Measurements from ENCODE around the gene C10orf67. TPM values are rescaled to one million over a fixed set of nuclear protein-coding genes. Genes with fewer than 3 reads are reported as not detected.
"Not testable (repeated sequence)": the region's sequence is repeated elsewhere in the genome, so short reads cannot be mapped to it uniquely, and the experiment has no call there.

Gene C10orf67
- total RNA-seq, result 0.08 TPM

DNA sequence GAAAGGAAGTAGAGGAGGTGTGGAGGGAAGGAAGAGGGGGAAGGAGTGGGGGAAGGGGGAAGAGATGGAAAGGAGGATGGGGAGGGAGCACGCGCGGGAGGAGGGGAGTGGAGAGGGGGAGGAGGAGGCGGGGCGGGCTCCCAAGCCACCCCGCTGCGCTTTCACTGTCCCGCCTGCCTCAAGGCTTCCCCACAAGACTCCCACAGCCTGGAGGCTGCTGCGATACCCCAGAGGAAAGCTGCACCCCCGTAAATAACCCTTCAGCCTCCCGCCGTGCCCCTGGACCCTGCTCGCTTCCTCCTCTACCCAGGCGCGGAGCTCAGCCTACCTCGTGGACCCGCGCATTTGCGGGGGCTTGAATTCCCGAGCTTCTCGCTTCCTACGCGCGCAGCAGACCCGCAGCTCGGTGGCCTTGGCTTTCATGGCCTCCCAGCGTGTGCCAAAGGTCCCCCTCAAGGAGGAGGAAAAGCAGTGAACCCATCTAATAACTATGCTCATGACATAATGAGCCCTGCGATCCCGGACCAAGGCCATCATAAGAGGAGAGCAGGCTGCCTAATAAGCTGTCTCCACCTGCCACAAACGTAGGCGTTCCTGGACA, at the start of gene C10orf67:
C10orf67 (minus strand) TSS at position 557 of the 601 bp plus-strand sequence; CDS start at position 534, 23 bp downstream.
- ATAC-seq, result peak; percentile 19

DNA sequence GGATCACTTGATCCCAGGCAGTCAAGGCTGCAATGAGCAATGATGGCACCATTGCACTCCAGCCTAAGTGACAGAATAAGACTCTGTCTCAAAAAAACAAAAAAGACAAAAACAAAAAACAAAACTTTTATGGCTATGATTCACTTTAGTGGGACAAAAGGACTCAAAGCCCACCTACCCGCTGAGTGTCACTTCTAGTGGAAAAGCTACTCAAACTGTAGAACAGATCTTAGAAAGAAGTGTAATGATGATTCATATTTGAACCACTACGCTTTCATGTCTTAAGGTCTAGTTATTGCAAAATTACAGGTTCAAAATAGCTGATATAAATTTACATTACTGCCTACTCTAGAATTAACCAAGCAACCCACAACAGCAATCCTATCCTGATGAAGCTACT, 47.2 kb upstream of the C10orf67 start:
- no peak for ATAC-seq

DNA sequence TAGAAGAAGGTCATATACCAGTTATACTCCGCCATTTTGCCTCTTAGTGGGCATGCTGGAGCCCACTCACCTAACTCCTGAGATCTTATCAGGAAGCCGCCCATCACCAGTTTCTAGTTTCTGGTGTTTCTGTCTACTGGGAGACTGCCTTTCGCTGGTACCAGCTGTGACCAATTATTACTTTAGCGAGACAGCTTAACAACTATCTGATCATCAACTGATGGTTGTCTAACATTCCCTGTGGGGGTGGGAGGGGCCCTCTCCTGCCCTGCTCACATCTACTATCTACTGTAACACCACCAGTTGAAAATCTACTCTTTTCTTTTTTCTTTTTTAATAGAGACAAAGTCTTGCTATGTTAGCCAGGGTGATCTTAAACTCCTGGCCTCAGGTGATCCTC, 46.2 kb upstream of the C10orf67 start:
- no peak for ATAC-seq

DNA sequence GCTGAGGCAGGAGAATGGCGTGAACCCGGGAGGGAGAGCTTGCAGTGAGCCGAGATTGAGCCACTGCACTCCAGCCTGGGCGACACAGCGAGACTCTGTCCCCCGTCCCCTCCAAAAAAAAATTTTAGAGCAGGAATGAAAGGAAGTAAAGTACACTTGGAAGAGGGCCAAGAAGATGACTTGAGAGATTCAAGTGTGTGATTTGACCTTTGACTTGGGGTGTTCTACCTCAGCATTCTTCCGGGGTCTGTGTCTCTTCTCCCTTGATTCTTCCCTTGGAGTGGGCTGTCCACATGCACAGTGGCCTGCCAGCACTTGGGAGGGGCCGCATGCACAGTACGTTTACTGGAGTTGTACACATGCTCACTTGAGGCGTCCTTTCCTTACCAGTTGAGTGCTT, 45.8 kb upstream of the C10orf67 start:
- ATAC-seq, result not testable (repeated sequence)

DNA sequence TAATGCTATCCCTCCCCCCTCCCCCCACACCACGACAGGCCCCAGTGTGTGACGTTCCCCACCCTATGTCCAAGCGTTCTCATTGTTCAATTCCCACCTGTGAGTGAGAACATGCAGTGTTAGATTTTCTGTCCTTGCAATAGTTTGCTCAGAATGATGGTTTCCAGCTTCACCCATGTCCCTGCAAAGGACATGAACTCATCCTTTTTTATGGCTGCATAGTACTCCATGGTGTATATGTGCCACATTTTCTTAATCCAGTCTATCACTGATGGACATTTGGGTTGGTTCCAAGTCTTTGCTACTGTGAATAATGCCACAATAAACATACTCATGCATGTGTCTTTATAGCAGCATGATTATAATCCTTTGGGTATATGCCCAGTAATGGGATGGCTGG, 42.9 kb upstream of the C10orf67 start:
- not testable (repeated sequence) for ATAC-seq

DNA sequence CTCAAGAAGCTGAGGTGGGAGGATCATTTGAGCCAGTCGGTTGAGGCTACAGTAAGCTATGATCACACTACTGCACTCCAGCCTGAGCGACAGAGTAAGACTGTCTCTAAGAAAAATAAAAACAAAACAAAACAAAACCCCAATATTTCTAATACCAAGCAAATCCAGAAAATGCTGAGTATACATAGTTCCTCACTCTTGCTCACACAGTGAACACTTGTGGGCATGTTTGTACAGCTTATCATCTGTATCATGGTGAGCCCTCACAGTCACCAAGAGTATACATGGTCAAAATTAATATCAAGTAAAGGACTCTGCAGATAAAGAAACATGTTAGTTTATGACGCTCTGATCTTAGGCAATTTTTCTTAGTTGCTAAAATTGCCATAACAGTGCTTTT, 41.5 kb upstream of the C10orf67 start:
- ATAC-seq, result no peak

DNA sequence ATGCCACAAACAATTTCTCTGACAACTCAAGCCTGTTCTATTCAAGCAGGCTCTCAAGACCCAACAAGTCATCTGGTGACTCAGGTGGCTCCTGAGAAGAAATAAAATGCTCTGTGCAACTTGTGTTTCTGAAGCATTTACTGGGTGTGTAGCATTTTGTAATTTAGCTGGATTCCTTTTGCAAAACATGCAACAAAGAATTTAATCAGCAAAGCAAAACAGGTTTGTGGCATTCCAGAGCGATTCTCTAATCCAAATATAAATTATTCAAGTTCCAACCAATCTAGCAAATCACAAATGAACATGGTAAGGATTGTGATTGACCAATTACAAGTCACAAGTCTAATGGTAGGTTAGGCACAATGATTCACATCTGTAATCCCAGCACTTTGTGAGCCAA, 39.8 kb upstream of the C10orf67 start:
- ATAC-seq, result peak; percentile 94

DNA sequence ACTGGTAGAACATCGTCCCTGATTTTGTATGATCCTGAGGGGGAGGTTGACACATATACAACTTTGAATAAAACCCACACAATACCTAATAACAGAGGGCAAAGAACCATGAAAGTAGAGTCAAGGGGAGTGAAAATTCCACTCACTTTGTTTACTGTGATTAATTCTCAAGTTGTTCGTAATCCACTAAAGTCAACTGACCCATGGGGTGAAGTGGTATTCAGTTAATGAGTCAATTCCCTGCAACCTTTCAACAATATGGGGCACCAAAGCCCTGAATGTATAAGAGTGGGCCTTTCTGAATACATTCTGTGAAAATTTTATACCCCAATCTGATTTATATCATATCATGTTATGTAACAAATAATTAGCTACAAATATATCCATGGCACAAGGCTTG, 39.0 kb upstream of the C10orf67 start:
- ATAC-seq, result no peak

DNA sequence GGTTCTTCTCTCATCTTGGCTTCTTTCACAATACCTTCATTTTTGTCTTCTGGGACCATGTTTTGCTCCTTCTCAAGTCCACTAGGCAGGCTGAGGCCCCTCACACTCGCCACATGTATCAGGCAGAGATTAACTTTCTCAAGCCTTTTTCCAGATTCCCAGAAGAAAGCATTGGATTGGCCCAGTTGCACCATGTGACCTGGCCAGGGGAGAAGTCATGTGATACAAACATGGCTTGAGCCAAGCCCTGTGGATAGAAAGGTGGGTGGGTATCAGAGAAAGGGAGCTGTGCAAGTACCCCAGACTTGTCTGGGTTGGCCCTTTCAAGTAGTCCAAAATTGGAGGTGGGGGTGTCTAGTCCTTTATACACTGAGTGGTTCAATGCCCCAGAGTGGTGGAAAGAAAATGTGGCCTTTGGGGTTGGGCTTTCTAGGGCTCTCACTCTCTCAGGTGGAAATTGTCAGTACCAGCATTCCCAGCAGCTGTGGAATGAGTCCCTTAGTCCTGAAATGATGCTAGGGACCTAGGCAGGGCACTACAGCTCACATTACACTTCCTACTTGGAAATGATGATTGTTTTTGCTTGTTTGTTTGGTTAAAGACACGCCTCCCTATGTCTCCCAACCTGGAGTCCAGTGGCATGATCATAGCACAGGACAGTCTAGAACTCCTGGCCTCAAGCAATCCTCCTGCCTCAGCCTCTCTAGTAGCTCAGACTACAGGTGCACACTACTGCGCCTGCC, 36.9 kb upstream of the C10orf67 start:
- ATAC-seq, result no peak

DNA sequence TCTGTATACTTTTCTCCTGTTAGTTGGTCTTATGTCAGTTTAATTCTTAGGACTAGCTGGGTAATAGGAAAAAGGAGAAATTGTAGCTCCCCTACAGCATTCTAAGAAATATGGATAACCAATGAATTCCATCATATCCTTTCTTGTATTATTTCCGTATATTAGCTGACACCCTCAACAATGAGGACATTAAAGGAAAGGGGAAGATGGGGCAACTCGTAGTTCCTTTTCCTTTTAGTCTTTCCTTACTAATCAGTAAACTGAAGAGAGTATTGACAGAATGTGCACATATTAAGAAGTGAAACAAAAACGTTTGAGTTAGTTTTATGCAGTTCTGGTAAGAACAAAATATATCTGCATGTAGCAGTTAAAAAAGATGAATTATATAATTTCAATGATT, 35.1 kb upstream of the C10orf67 start:
- ATAC-seq, result no peak

DNA sequence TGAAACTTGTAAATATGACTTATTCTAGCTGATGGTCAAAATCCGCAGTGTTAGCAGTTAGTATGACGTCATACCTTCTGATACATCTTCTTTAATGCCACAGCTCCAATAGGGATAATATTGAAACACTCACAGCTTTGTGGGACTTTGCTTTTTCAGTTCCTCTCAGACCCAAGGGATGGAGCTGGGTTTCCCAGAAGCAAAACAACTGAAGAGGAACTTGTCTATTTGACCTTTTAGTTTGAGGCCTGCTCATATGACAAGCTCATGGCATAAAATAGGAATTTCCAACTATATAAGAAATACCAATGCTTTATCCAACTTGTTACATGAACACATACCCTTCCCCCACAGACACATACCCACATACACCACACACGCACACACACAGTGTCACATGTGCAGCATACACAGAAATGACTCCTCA, 31.6 kb upstream of the C10orf67 start:
- no peak for ATAC-seq

DNA sequence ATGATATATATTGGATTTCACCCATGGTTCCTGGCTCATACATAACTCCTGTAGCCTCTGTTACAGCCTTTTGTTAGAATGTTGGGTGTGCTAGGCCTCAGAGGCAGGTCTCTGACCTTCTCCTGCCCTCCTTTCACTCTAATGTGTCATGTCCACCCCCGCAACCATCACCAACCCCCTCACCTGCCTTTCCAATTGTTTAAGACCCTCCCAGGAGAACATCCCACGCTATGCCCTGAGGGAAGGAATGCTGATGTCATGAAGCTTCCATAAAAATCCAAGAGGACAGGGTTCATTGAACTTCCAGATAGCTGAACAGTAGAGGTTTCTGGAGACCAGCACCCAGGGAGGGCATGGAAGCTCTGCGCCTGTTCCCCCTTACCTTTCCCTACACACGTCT, 30.8 kb upstream of the C10orf67 start:
- ATAC-seq, result no peak

DNA sequence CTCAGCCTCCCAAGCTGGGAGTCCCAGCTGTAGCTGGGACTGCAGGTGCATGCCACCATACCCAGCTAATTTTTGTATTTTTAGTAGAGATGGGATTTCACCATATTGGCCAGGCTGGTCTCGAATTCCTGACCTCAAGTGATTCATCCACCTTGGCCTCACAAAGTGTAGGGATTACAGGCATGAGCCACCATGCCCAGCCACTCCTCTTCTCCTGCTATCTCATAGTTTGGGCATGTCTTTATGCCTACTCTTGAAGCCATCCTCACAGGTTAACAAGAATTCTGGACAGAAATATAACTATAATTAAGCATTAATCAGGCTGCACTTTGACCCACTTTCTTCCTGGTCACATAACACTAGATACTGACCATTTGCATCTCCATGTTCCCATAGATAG, 28.6 kb upstream of the C10orf67 start:
- ATAC-seq, result peak; percentile 75

DNA sequence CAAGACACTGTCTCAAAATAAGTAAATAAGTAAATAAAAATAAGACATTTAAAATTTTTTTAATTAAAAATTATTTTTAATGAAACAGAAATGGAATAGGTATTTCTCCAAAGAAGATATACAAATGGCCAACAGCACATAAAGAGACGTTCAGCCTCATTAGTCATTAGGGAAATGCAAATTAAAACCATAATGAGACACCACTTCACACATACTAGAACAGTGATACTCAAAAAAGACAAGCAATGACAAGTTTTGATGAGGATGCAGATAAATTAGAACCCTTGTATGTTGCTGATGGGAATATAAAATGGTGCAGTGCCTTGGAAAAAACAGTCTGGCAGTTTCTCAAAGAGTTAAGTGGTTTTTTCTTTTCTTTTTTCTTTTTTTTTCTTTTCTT, 26.5 kb upstream of the C10orf67 start:
- no peak for ATAC-seq

DNA sequence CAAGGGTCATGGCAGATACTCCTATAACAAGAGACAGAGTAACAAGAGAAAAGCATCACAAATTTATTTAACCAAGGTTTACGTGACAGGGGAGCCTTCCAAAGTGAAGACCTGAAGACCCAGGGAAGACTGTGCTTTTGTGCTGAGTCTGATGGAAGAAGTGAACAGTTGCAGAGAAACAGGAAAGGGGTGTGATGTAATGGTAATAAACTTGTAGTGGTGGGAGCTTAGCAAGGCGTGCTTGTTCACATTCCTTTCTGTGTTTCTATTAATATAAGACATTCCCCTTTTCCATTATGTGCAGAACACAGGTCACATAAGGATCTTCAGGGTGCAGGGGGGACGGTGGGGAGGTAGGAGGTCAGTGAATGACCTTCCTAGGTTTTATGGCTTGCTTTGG, 25.5 kb upstream of the C10orf67 start:
- ATAC-seq, result peak; percentile 27

DNA sequence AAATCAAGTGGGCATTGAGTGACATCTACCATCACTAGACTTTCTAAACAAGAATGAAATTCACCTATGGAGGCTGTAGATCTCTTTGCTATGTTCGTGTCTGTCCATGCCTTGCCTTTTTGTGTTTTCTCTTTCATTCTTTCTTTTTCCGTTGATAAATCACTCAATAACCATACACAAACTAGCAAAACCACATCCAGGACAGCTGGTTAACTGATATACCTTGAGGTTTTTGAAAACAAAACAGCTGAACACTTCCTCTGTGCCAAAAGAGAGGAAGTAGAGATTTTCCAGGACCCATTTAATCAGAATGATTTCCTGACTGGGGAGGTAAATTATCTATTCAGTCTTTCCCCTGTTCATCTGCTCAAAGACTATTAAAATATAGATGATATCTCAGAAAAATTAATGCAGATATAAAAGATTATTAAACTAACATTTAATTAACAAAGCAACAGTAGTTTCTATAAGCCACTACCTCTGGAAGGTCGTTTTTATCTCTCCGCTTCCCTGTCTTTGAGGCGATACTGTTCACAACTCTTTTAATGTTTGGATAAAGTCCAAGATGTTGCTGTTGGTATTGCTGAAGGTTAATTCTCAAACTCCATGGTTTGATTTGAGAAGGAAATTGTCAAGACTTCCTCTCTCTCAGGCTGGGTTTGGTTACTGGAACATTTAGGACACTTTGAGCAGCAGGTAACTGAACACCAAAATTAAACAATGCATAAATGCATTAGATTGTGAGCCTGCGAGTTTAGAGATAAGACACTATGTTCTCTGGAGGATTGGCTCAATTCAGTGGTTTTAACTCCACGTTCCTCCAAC, 24.4 kb upstream of the C10orf67 start:
- no peak for ATAC-seq

DNA sequence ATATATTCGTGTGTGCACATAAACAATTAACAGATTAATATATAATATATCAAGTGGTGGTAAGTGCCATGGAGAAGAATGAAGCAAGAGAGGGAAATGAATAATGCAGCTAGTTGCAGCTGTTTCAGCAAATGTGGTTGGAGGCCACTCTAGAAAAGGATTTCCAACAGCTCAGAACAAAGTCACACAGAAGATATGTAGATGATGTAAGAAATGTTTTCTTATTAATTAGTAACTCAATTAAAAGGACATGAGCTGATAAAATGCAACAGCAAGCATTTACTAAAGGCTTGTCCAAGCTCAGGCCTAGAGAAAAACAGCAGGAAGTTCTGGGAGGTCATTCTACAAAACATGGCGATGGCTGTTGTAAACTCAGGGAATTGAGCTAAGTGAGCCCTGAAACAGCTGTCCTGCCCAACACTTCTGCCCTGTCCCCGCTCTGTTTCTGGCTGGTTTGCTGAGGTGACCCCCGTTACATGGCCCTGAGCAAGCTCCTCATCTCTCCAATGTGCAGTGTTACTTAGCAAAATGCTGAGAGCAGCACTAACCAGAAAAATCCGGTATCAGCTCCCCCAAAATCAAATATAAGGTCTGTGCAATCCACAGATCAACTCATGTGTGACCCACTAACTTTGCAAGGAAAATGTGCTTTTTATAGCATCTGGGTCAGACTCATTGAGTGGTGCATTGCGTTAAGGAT, 23.4 kb upstream of the C10orf67 start:
- ATAC-seq, result no peak

DNA sequence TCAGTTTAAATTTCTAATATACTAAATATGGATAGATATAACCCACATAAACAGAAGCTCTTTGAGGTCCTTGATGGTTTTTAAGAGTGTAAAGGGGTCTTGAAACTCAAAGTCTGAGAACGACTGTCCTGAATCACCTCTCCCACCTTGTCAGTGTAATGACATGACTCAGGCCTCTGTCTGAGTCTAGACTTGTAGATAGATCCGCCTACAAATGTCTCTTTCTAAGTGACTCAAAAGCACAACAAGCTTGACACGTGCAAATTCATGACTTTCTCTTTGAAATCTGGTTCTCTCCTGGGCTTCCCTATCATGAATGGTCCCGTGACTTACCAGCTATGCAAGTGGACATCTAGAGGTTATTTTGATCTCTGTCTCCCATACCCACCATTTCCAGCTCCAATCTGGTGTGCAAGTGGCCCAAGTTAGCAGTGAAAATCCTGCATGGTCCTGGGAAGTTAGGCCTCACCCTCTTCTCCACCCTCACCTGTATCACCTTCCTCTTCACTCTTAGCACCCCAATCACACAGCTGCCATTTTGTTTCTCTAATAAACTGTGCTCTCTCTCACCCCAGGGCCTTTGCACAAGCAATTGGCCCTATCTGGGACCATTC, 20.9 kb upstream of the C10orf67 start:
- ATAC-seq, result peak; percentile 91

DNA sequence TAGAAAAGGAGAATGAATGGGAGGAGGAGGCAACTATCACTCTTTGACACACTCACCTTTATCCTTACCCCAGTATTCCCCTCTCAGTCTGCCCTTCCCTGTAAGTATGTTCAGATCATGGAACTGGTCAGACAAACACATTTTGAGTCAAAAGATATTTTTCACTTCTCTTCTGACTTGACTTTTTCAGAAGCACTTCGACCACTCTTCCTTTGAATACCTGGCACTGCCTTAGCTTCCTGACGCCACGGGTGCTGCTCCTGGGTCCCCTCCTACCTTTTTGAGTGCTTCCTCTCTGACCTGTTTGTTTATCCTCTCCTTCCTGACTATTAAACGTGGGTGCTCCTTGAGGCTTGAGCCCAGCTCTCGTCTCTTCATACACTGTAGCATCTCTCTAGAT, 19.8 kb upstream of the C10orf67 start:
- ATAC-seq, result no peak

DNA sequence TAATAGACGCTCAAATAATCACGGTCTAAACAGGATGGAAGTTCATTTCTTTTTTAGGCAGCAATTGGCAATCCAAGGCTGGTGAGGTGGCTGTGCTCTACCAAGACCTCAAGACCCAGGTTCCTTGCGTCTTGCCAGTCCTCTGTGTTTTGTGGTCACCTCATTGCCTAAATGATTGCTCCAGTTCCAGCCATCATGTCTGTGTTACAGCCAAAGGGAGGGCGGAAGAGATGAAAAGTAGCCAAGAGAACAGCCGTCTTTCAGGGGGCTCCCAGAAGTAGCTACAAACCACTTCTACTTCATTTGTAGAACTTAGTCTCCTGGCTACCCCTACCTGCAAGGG, 19.2 kb upstream of the C10orf67 start:
- ATAC-seq, result no peak

DNA sequence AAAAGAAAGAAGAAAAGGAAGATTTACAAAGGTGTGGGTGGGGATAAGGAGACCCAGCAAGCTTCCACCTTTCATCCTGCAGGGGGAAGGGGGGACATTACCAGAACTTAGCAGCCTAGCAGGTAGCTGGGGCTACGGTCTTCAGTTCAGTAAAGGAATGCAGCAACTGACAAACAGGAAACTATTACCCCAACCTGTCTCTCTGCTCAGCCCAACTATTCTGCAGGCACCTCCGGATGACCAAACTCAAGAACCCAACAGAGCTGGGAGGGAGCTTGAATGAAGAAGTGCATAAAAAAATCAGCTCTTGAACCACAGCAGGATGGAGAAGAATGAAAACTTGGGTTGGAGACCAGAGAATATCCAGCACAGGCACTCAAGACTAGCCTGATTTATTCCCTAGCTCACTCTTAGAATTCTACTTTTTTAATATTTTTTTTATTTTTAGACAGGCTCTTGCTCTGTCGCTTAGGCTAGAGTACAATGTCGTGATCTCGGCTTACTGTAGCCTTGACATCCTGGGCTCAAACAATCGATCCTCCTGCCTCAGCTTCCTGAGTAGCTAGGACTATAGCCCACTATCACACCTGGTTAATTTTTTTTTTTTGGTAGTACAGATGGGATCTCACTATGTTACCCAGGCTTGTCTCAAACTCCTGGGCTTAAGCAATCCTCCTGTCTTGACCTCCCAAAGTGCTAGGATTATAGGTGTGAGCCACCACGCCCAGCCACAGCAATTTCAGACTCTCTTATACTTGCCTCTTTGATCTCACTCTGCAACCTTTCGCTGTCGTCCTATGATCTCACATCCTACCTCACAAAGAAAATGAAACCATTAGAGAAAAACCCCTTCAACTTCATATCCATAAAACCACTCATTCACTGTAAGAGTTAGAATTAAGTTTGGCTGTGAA, 18.5 kb upstream of the C10orf67 start:
- no peak for ATAC-seq
